SK-N-MC (cell line): Measurements from ENCODE around the gene REEP6.

ENCODE experiments used
- EZH2 ChIP-seq: fragments of 200-600 bp; sonication (generic); IDR thresholded peaks from one replicate; pipeline ENCODE4 v1.6.1; 2017; ENCODE audit warnings: antibody characterized with exemption
- POLR2AphosphoS5 ChIP-seq: IDR thresholded peaks from 2 replicates; pipeline ENCODE4 v1.6.1; 2012; ENCODE audit warnings: mild to moderate bottlenecking, low read depth, low read length, borderline replicate concordance

GRCh38 chr19:1451916-1452801 is 38.8 kb upstream of the REEP6 start:
- no peak for TF ChIP-seq EZH2
- TF ChIP-seq POLR2AphosphoS5 = no peak
